ENCODE measurements around the gene CDH13. TPM values are rescaled to one million over a fixed set of nuclear protein-coding genes. Genes with fewer than 3 reads are reported as not detected.

The CDH13 gene
- total RNA-seq, 1 experiment from 2014 or later: 62.5 TPM

- peaks cover 7% of the 10 kb centered on the region for H3K4me1 ChIP-seq (replicated peaks)
- no peak overlapping the region for H3K27ac ChIP-seq
- H3K9me3 ChIP-seq (replicated peaks): no peaks in the 10 kb centered on the region
- H3K4me3 ChIP-seq: no peak overlapping the region
- no peaks in the 10 kb centered on the region for H3K36me3 ChIP-seq
- DNase-seq (ENCODE audit: low read depth in 1 of 2, low spot score in 2 of 2): peak; percentile 14 to 49
- no peaks in the 10 kb centered on the region for H3K27me3 ChIP-seq (replicated peaks)
Measured at GRCh38 chr16:83744441-83744981, 1117.7 kb downstream of the CDH13 start.

DNA sequence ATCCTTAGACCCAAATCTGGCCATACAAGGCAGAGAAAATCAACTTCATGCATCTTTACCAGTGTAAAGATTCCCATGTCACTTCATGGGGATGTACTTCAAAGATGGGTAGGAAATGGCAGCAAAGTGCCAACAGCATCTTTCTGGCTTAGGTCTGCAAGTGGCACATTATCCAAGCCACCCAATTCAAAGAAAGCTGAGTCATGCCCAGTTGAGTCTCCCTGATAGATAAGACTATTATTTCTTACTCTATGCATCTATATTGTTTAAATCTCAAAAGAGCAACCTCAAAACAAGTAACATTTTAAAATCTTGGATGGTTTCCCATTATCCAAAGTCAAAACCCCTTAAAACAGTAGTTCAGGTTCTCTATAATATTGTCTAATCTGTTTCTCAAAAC, 1119.8 kb downstream of the CDH13 start:
- Histone ChIP-seq H3K4me3 (no peak overlapping the region), H3K9me3 (replicated peaks) (no peaks in the 10 kb centered on the region), H3K27ac (no peak overlapping the region), H3K4me1 (replicated peaks) (peaks cover 7% of the 10 kb centered on the region), H3K27me3 (replicated peaks) (no peaks in the 10 kb centered on the region), H3K36me3 (no peaks in the 10 kb centered on the region)
- DNase-seq (ENCODE audit: low read depth in 1 of 2, low spot score in 2 of 2): no peak

GRCh38 chr16:83747936-83748335, 1121.2 kb downstream of the CDH13 start:
- Histone ChIP-seq H3K36me3 (no peaks in the 10 kb centered on the region), H3K4me1 (replicated peaks) (peaks cover 7% of the 10 kb centered on the region), H3K4me3 (no peak overlapping the region), H3K27ac (no peak overlapping the region), H3K27me3 (replicated peaks) (no peaks in the 10 kb centered on the region), H3K9me3 (replicated peaks) (no peaks in the 10 kb centered on the region)
- no peak for DNase-seq (ENCODE audit: low read depth in 1 of 2, low spot score in 2 of 2)

- Histone ChIP-seq H3K36me3 (no peaks in the 10 kb centered on the region), H3K4me1 (replicated peaks) (no peaks in the 10 kb centered on the region), H3K27me3 (replicated peaks) (no peaks in the 10 kb centered on the region), H3K9me3 (replicated peaks) (no peaks in the 10 kb centered on the region), H3K4me3 (no peak overlapping the region), H3K27ac (no peak overlapping the region)
- no peak for DNase-seq (ENCODE audit: low read depth in 1 of 2, low spot score in 2 of 2)
Measured at GRCh38 chr16:83755391-83755790, 1128.6 kb downstream of the CDH13 start.

- H3K27me3 ChIP-seq (replicated peaks): no peaks in the 10 kb centered on the region
- no peaks in the 10 kb centered on the region for H3K9me3 ChIP-seq (replicated peaks)
- H3K4me3 ChIP-seq: no peak overlapping the region
- DNase-seq (ENCODE audit: low read depth in 1 of 2, low spot score in 2 of 2): no peak
- no peak overlapping the region for H3K27ac ChIP-seq
- H3K36me3 ChIP-seq: no peaks in the 10 kb centered on the region
- no peaks in the 10 kb centered on the region for H3K4me1 ChIP-seq (replicated peaks)
Measured at GRCh38 chr16:83762141-83762991, 1135.6 kb downstream of the CDH13 start.

DNA sequence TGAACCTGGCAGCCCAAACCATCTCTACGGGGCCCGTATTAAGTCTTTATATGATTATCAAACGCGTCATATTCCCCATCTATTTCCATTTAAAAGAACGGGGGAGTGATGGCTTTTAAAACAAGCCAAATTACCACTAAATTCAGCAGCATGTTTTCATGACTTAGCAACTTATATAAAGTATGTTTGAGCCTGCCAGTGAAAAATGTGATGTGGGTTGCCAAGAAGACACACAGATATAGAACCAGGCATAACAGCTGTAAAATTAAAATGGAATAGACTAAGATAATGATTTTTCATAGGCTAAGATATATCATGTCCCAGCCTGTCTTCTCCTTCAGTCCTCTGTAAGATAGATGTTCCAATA, 1136.2 kb downstream of the CDH13 start:
- Histone ChIP-seq H3K4me1 (replicated peaks) (no peaks in the 10 kb centered on the region), H3K4me3 (no peak overlapping the region), H3K27me3 (replicated peaks) (no peaks in the 10 kb centered on the region), H3K36me3 (no peaks in the 10 kb centered on the region), H3K9me3 (replicated peaks) (no peaks in the 10 kb centered on the region), H3K27ac (no peak overlapping the region)
- DNase-seq (ENCODE audit: low read depth in 1 of 2, low spot score in 2 of 2): no peak

GRCh38 chr16:83768986-83769385, 1142.2 kb downstream of the CDH13 start:
- no peak overlapping the region for H3K4me3 ChIP-seq
- no peaks in the 10 kb centered on the region for H3K36me3 ChIP-seq
- DNase-seq (ENCODE audit: low read depth in 1 of 2, low spot score in 2 of 2): no peak
- H3K27ac ChIP-seq: no peak overlapping the region
- H3K27me3 ChIP-seq (replicated peaks): no peaks in the 10 kb centered on the region
- H3K9me3 ChIP-seq (replicated peaks): no peaks in the 10 kb centered on the region
- H3K4me1 ChIP-seq (replicated peaks): no peaks in the 10 kb centered on the region

DNA sequence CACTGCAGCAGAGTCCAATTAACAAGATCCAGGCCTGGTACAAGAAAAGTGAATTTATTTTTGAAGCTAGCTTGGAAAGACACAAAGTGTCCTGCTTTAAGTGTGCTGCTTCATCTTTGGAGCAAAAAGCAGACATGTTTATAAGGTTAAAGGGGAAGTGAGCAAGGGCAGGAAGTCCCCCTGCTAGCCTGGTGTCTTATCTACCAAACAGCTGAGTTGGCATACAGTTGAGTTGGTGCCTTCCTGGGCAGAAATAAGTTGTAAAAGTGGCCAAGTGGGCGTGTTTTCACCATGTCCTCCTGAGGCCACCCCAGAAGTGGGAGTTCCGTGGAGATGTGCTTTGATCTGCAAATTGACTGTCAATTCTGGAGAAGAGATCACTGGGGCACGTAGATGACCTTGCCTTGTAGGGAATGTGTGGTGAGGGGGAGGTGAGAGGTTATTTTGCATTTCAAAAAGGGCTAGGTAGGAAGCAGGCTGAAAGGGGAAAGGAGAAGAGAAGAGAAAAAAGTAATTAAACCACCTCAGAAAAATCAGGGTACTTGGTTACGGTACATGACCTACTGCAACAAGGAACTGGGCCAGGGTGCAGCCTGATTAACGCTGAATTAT, 1142.7 kb downstream of the CDH13 start:
- Histone ChIP-seq H3K27ac (no peak overlapping the region), H3K9me3 (replicated peaks) (no peaks in the 10 kb centered on the region)
- DNase-seq (ENCODE audit: low read depth in 1 of 2, low spot score in 2 of 2): no peak

DNA sequence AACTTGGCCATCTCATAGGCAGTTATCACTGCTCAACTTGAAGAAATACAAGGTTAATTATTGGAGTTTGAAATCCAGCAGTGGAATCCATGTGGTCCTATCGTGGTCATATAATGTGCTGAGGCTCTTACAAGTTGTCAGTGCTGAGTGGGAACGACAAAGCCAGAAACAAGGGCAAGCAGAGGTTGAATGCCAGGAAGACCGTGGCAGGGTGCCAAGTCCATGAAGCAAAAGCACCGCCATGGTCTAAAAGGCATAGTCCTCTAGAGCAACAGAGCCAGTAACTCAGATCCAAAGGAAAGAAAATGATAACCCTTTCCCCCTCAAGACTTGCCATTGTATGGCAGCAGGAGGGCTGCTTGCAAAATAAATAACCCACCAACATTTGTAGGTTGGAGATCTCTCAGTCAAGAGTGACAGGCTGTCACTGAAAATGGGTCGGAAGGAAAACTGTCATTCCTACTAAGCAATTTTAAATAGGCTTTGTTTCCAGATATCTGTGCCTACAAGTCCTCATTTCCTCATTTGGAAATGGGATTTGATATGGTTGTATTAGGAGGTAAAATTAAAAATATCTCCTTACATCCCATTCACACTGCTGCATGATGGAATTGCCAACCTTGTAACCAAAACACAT, 1144.7 kb downstream of the CDH13 start:
- Histone ChIP-seq H3K4me1 (replicated peaks) (no peaks in the 10 kb centered on the region), H3K4me3 (no peak overlapping the region), H3K27me3 (replicated peaks) (no peaks in the 10 kb centered on the region), H3K36me3 (no peaks in the 10 kb centered on the region), H3K9me3 (replicated peaks) (no peaks in the 10 kb centered on the region), H3K27ac (no peak overlapping the region)
- no peak for DNase-seq (ENCODE audit: low read depth in 1 of 2, low spot score in 2 of 2)

More for the DNA sequence above, 1142.7 kb downstream of the CDH13 start:
- Histone ChIP-seq H3K4me1 (replicated peaks) (no peaks in the 10 kb centered on the region), H3K4me3 (no peak overlapping the region), H3K36me3 (no peaks in the 10 kb centered on the region), H3K27me3 (replicated peaks) (no peaks in the 10 kb centered on the region)

GRCh38 chr16:83772806-83773205, 1146.0 kb downstream of the CDH13 start:
- Histone ChIP-seq H3K4me1 (replicated peaks) (no peaks in the 10 kb centered on the region), H3K4me3 (no peak overlapping the region), H3K9me3 (replicated peaks) (no peaks in the 10 kb centered on the region), H3K27ac (no peak overlapping the region), H3K36me3 (no peaks in the 10 kb centered on the region), H3K27me3 (replicated peaks) (no peaks in the 10 kb centered on the region)
- DNase-seq (ENCODE audit: low read depth in 1 of 2, low spot score in 2 of 2): no peak

DNA sequence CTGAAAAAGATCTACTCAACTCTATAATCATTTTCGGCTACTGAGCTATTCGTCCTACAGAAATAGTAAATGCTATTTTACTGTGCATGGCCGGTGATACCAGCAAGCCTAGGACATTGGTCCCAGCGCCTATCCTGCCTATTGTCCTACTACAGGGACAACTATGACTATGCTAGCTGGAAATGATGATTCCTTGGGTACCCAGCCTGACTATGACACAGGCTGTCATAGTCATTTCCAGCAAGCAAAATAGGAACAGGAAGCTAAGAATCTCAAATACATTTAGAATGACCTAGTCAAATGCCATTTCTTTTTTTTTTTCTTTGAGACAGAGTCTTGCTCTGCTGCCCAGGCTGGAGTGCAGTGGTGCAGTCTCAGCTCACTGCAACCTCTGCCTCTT, 1147.3 kb downstream of the CDH13 start:
- Histone ChIP-seq H3K36me3 (no peaks in the 10 kb centered on the region), H3K4me3 (no peak overlapping the region), H3K27me3 (replicated peaks) (no peaks in the 10 kb centered on the region), H3K4me1 (replicated peaks) (no peaks in the 10 kb centered on the region), H3K9me3 (replicated peaks) (no peaks in the 10 kb centered on the region), H3K27ac (no peak overlapping the region)
- no peak for DNase-seq (ENCODE audit: low read depth in 1 of 2, low spot score in 2 of 2)

- H3K27me3 ChIP-seq (replicated peaks): no peaks in the 10 kb centered on the region
- H3K4me3 ChIP-seq: no peak overlapping the region
- no peaks in the 10 kb centered on the region for H3K9me3 ChIP-seq (replicated peaks)
- DNase-seq (ENCODE audit: low read depth in 1 of 2, low spot score in 2 of 2): no peak
- H3K27ac ChIP-seq: no peak overlapping the region
- H3K36me3 ChIP-seq: no peaks in the 10 kb centered on the region
- H3K4me1 ChIP-seq (replicated peaks): peaks cover 4% of the 10 kb centered on the region; the same call in 1 of the 2 replicates
Measured at GRCh38 chr16:83776944-83777343, 1150.2 kb downstream of the CDH13 start.

GRCh38 chr16:83779886-83780285, 1153.1 kb downstream of the CDH13 start:
- Histone ChIP-seq H3K27ac (no peak overlapping the region), H3K4me3 (no peak overlapping the region), H3K36me3 (no peaks in the 10 kb centered on the region), H3K27me3 (replicated peaks) (no peaks in the 10 kb centered on the region), H3K4me1 (replicated peaks) (peaks cover 4% of the 10 kb centered on the region; the same call in 1 of the 2 replicates), H3K9me3 (replicated peaks) (no peaks in the 10 kb centered on the region)
- peak in 1 of 2 experiments; percentile 15 for DNase-seq (ENCODE audit: low read depth in 1 of 2, low spot score in 2 of 2)

GRCh38 chr16:83785455-83785854, 1158.7 kb downstream of the CDH13 start:
- H3K9me3 ChIP-seq (replicated peaks): no peaks in the 10 kb centered on the region
- H3K4me3 ChIP-seq: no peak overlapping the region
- H3K4me1 ChIP-seq (replicated peaks): no peaks in the 10 kb centered on the region; the same call in 1 of the 2 replicates
- H3K27me3 ChIP-seq (replicated peaks): no peaks in the 10 kb centered on the region
- DNase-seq (ENCODE audit: low read depth in 1 of 2, low spot score in 2 of 2): no peak
- H3K27ac ChIP-seq: no peak overlapping the region
- no peaks in the 10 kb centered on the region for H3K36me3 ChIP-seq

Data from SJSA1 (cell line).